Measurements from ENCODE around the gene CAP1. TPM values are rescaled to one million over a fixed set of nuclear protein-coding genes. Genes with fewer than 3 reads are reported as not detected.

CAP1 gene
- polyA plus RNA-seq, 1 donor from 2014 or later: 162 TPM

GRCh38 chr1:40029608-40030007 lies 10.9 kb upstream of the CAP1 start:
- H3K9ac ChIP-seq (ENCODE audit: low read length): no peak overlapping the region
- no peak overlapping the region for H3K27ac ChIP-seq (ENCODE audit: low read length)
- TF ChIP-seq MXI1 (conservative IDR thresholded peaks at IDR 0.05; ENCODE audit: poor library complexity, severe bottlenecking): no peak
- TF ChIP-seq RAD21 (conservative IDR thresholded peaks at IDR 0.05): no peak
- no peak for TF ChIP-seq REST (IDR thresholded peaks at IDR 0.05; ENCODE audit: borderline replicate concordance)
- TF ChIP-seq SMC3 (conservative IDR thresholded peaks at IDR 0.05; ENCODE audit: poor library complexity): no peak
- no peak for TF ChIP-seq EZH2 (IDR thresholded peaks at IDR 0.05; ENCODE audit: borderline replicate concordance, insufficient read depth, low read length, poor library complexity, severe bottlenecking)
- TF ChIP-seq POLR2AphosphoS5 (IDR thresholded peaks at IDR 0.05): no peak
- TF ChIP-seq TAF1 (IDR thresholded peaks at IDR 0.05; ENCODE audit: low read depth): no peak
- no peak for TF ChIP-seq EP300 (conservative IDR thresholded peaks at IDR 0.05; ENCODE audit: poor library complexity, severe bottlenecking)
- no peak for TF ChIP-seq CTCF (IDR thresholded peaks at IDR 0.05; ENCODE audit: poor library complexity, severe bottlenecking)
- H3K4me2 ChIP-seq (ENCODE audit: low read length): no peak overlapping the region
- no peak overlapping the region for H3K4me3 ChIP-seq (ENCODE audit: low read length)
- no peaks in the 10 kb centered on the region for H3K79me2 ChIP-seq (replicated peaks; ENCODE audit: insufficient read depth, low read length)
- no peaks in the 10 kb centered on the region for H3F3A ChIP-seq (ENCODE audit: insufficient read depth, low read length, poor library complexity, severe bottlenecking)
- no peaks in the 10 kb centered on the region for H3K36me3 ChIP-seq (ENCODE audit: insufficient read depth, low read length)
- no peaks in the 10 kb centered on the region for H3K27me3 ChIP-seq (ENCODE audit: insufficient read depth, low read depth, low read length)
- no peaks in the 10 kb centered on the region for H3K9me2 ChIP-seq (ENCODE audit: insufficient read depth, low read length)
- H2AFZ ChIP-seq (ENCODE audit: low read depth, low read length): no peak overlapping the region
- H3K9me3 ChIP-seq (ENCODE audit: low read length): no peaks in the 10 kb centered on the region
- H4K20me1 ChIP-seq (ENCODE audit: insufficient read depth): no peaks in the 10 kb centered on the region

- H3F3A ChIP-seq (ENCODE audit: insufficient read depth, low read length, poor library complexity, severe bottlenecking): no peaks in the 10 kb centered on the region
- no peaks in the 10 kb centered on the region for H3K36me3 ChIP-seq (ENCODE audit: insufficient read depth, low read length)
- no peak overlapping the region for H3K27ac ChIP-seq (ENCODE audit: low read length)
- H3K9me3 ChIP-seq (ENCODE audit: low read length): no peaks in the 10 kb centered on the region
- TF ChIP-seq CTCF (IDR thresholded peaks at IDR 0.05; ENCODE audit: poor library complexity, severe bottlenecking): no peak
- TF ChIP-seq POLR2AphosphoS5 (IDR thresholded peaks at IDR 0.05): no peak
- TF ChIP-seq RAD21 (conservative IDR thresholded peaks at IDR 0.05): no peak
- TF ChIP-seq SMC3 (conservative IDR thresholded peaks at IDR 0.05; ENCODE audit: poor library complexity): no peak
- TF ChIP-seq MXI1 (conservative IDR thresholded peaks at IDR 0.05; ENCODE audit: poor library complexity, severe bottlenecking): no peak
- no peak for TF ChIP-seq EZH2 (IDR thresholded peaks at IDR 0.05; ENCODE audit: borderline replicate concordance, insufficient read depth, low read length, poor library complexity, severe bottlenecking)
- no peak for TF ChIP-seq REST (IDR thresholded peaks at IDR 0.05; ENCODE audit: borderline replicate concordance)
- TF ChIP-seq EP300 (conservative IDR thresholded peaks at IDR 0.05; ENCODE audit: poor library complexity, severe bottlenecking): no peak
- TF ChIP-seq TAF1 (IDR thresholded peaks at IDR 0.05; ENCODE audit: low read depth): no peak
- no peaks in the 10 kb centered on the region for H3K79me2 ChIP-seq (replicated peaks; ENCODE audit: insufficient read depth, low read length)
- H4K20me1 ChIP-seq (ENCODE audit: insufficient read depth): no peaks in the 10 kb centered on the region
- no peak overlapping the region for H3K9ac ChIP-seq (ENCODE audit: low read length)
- no peak overlapping the region for H3K4me3 ChIP-seq (ENCODE audit: low read length)
- no peak overlapping the region for H3K4me2 ChIP-seq (ENCODE audit: low read length)
- no peaks in the 10 kb centered on the region for H3K27me3 ChIP-seq (ENCODE audit: insufficient read depth, low read depth, low read length)
- no peak overlapping the region for H2AFZ ChIP-seq (ENCODE audit: low read depth, low read length)
- H3K9me2 ChIP-seq (ENCODE audit: insufficient read depth, low read length): no peaks in the 10 kb centered on the region
Observed at GRCh38 chr1:40030528-40031135, 9.9 kb upstream of the CAP1 start.

Measured in neural cell (in vitro differentiated cells).